Ovary (tissue), 9 donors: Measurements from ENCODE around the gene LHX6. TPM values are rescaled to one million over a fixed set of nuclear protein-coding genes. Genes with fewer than 3 reads are reported as not detected.

Experiments used
- DNase-seq, 5 donors: peaks; one replicate each; pipeline ENCODE4 v3.0.0-alpha.2; 2019 to 2020
- H3K27ac ChIP-seq, 2 donors: fragments of 200-600 bp; one replicate each; pipeline versions ENCODE4 v1.5.1 to v1.8.0; 2019 to 2022
- H3K27me3 ChIP-seq: fragments of 200-600 bp; one replicate; pipeline ENCODE4 v1.8.0; 2022
- H3K36me3 ChIP-seq: fragments of 200-600 bp; sonication (generic); one replicate; pipeline ENCODE4 v1.5.1; 2019
- H3K4me1 ChIP-seq: one replicate; pipeline ENCODE4 v1.8.1; 2013; ENCODE audit warnings: mild to moderate bottlenecking, moderate library complexity; ENCODE audit not compliant: insufficient read depth
- H3K4me3 ChIP-seq: fragments of 200-600 bp; sonication (generic); one replicate; pipeline ENCODE4 v1.5.1; 2017
- H3K9me3 ChIP-seq, 2 donors: fragments of 200-600 bp in 1 of 2; sonication (generic) in 1 of 2; one replicate each; pipeline versions ENCODE4 v1.5.1 to v1.8.1; 2013 to 2019; ENCODE audit warnings: mild to moderate bottlenecking in 1 of 2, moderate library complexity in 1 of 2
- CTCF ChIP-seq, 3 donors: fragments of 450-650 bp in 2 of 3; fragments of 200-600 bp in 1 of 3; IDR thresholded peaks; one replicate each; pipeline versions ENCODE4 v1.5.1 to v1.8.0; 2016 to 2022; ENCODE audit warnings: antibody characterized with exemption in 3 of 3, mild to moderate bottlenecking in 1 of 3
- EP300 ChIP-seq: sonication (generic); formaldehyde crosslinking; IDR thresholded peaks from one replicate; pipeline ENCODE4 v1.6.1; 2017; ENCODE audit warnings: antibody characterized with exemption
- POLR2A ChIP-seq: fragments of 450-650 bp; IDR thresholded peaks from one replicate; pipeline ENCODE4 v1.6.1; 2017; ENCODE audit warnings: antibody characterized with exemption, mild to moderate bottlenecking, moderate library complexity
- WGBS, 3 donors: extraction: QIAGEN DNeasy Blood & Tissue Kit in 1 of 3; methylation state at CpG; one replicate each; pipeline versions ENCODE4 v1.1.5 to v1.1.7; 2013 to 2017; 5-methylcytosine and 5-hydroxymethylcytosine counted together
- intact Hi-C, 4 donors: fragments of 100-400 bp; cut with DNase I; formaldehyde crosslinking; loops; one replicate each; pipeline versions ENCODE4 v1.11.0 to v1.15.1; 2022 to 2023
- polyA plus RNA-seq, 2 donors: library from polyadenylated mRNA; stranded (reverse); fragments of 200-250 nt in 1 of 2; fragments of 350-450 nt in 1 of 2; fragmentation: Illumina TruSeq in 1 of 2; extraction: RNeasy Lipid Tissue Mini Kit (QIAGEN cat#74804) in 1 of 2; gene quantifications; one replicate each; pipeline ENCODE4 v1.2.3, GENCODE V29; 2013 to 2014
- total RNA-seq, 7 donors: library from RNA; depleted of rRNA in 2 of 7; stranded (reverse); fragments of >200 nt in 2 of 7; fragmentation: NEBNext Ultra II Directional in 3 of 7; extraction: Animal tissue kit (Norgen Biotek cat#: 25700) in 3 of 7; gene quantifications; one replicate each; pipeline versions ENCODE4 v1.1.0 to v1.2.4, GENCODE V29; 2016 to 2023
- donor health status: DM: no; HTN: no; CAD: no; lungs with moderate emphysema.
- donor health status: DM: no; HTN: no; CAD: no.
- donor health status: Bipolar disorder and iron deficiency.
- donor health status: DM: yes; HTN: yes; CAD: no.
- donor health status: DM: no; HTN: no; CAD: no.
- donor health status: DM: yes; HTN: yes; CAD: no.

Gene LHX6
- total and polyA plus RNA-seq, 9 donors, result 0.46 to 8.8 (median 3.6) TPM

GRCh38 chr9:122226758-122227574 lies 1.8 kb downstream of the LHX6 start:
- intact Hi-C loops, result no loop called here
- Histone ChIP-seq H3K27me3 (no peaks in the 10 kb centered on the region), H3K9me3 (no peaks in the 10 kb centered on the region), H3K4me3 (no peak overlapping the region), H3K36me3 (no peaks in the 10 kb centered on the region), H3K4me1 (no peaks in the 10 kb centered on the region), H3K27ac (no peak overlapping the region)
- TF ChIP-seq CTCF (IDR thresholded peaks at IDR 0.05) (no peak), POLR2A (no peak), EP300 (no peak)
- 5 to 11% (median 6%) methylated on average over 57 to 59 of the region's 59 CpGs for WGBS, 3 donors
- DNase-seq, result no peak

GRCh38 chr9:122226142-122226757 lies 2.5 kb downstream of the LHX6 start:
- no peaks in the 10 kb centered on the region for H3K27me3 ChIP-seq
- WGBS, 3 donors, result 2 to 12% (median 3%) methylated on average over 50 to 51 of the region's 51 CpGs
- intact Hi-C loops, result no loop called here
- TF ChIP-seq EP300 (no peak), POLR2A (no peak), CTCF (IDR thresholded peaks at IDR 0.05) (no peak)
- H3K4me3 ChIP-seq, result no peak overlapping the region
- H3K27ac ChIP-seq, result no peak overlapping the region
- H3K9me3 ChIP-seq, result no peaks in the 10 kb centered on the region
- no peaks in the 10 kb centered on the region for H3K36me3 ChIP-seq
- H3K4me1 ChIP-seq, result no peaks in the 10 kb centered on the region
- no peak for DNase-seq

GRCh38 chr9:122225312-122226141 lies 3.2 kb downstream of the LHX6 start:
- TF ChIP-seq POLR2A, result no peak
- no peak for TF ChIP-seq CTCF (IDR thresholded peaks at IDR 0.05)
- no peak for DNase-seq
- no peaks in the 10 kb centered on the region for H3K27me3 ChIP-seq
- no peak overlapping the region for H3K4me3 ChIP-seq
- H3K36me3 ChIP-seq, result no peaks in the 10 kb centered on the region
- no peaks in the 10 kb centered on the region for H3K9me3 ChIP-seq
- WGBS, 3 donors, result 17 to 23% (median 22%) methylated on average over 37 to 51 of the region's 51 CpGs
- no peak overlapping the region for H3K27ac ChIP-seq
- intact Hi-C loops, result no loop called here
- no peaks in the 10 kb centered on the region for H3K4me1 ChIP-seq

GRCh38 chr9:122223435-122223834 lies 5.3 kb downstream of the LHX6 start:
- Histone ChIP-seq H3K4me3 (no peak overlapping the region), H3K4me1 (peaks cover 6% of the 10 kb centered on the region), H3K27ac (no peak overlapping the region), H3K27me3 (no peaks in the 10 kb centered on the region), H3K36me3 (no peaks in the 10 kb centered on the region), H3K9me3 (no peaks in the 10 kb centered on the region)
- no peak for DNase-seq
- TF ChIP-seq POLR2A (no peak), CTCF (IDR thresholded peaks at IDR 0.05) (no peak), EP300 (no peak)
- 70 to 79% (median 72%) methylated on average over 5 of the region's 5 CpGs for WGBS, 3 donors
- intact Hi-C loops, result no loop called here
